Measurements from ENCODE around the gene PNPLA7.
A peak's percentile ranks its signal among the peaks of the same experiment; 100 is the strongest.

The PNPLA7 gene

GRCh38 chr9:137446851-137447471 lies 103.2 kb downstream of the PNPLA7 start:
- DNase-seq: no peak

- DNase-seq: no peak
These were observed 104.2 kb downstream of the PNPLA7 start for GRCh38 chr9:137445930-137446431.

GRCh38 chr9:137445275-137445807 lies 104.9 kb downstream of the PNPLA7 start:
- DNase-seq: peak; percentile 37 to 75

GRCh38 chr9:137444106-137444790 lies 106.0 kb downstream of the PNPLA7 start:
- no peak for DNase-seq

GRCh38 chr9:137441935-137442321 lies 108.3 kb downstream of the PNPLA7 start:
- DNase-seq: no peak

- peak; percentile 42 to 64 for DNase-seq
These were observed 108.8 kb downstream of the PNPLA7 start, which contains the start of gene ENTPD8 for GRCh38 chr9:137441289-137441934. Gene ENTPD8, minus strand, starts transcription at chr9:137441357. Its CDS starts 3,072 bp downstream, at chr9:137438285.

- no peak for DNase-seq
These were observed 111.0 kb downstream of the PNPLA7 start for GRCh38 chr9:137439158-137439714.

- no peak for DNase-seq
These were observed 111.5 kb downstream of the PNPLA7 start for GRCh38 chr9:137438591-137439157.

GRCh38 chr9:137437691-137438590 lies 112.3 kb downstream of the PNPLA7 start:
- DNase-seq: no peak

- no peak for DNase-seq
These were observed 113.2 kb downstream of the PNPLA7 start for GRCh38 chr9:137436761-137437600.

- peak; percentile 42 to 76 for DNase-seq
These were observed 114.0 kb downstream of the PNPLA7 start for GRCh38 chr9:137435980-137436760.

GRCh38 chr9:137435381-137435891 lies 114.8 kb downstream of the PNPLA7 start:
- no peak for DNase-seq

- DNase-seq: no peak
These were observed 115.5 kb downstream of the PNPLA7 start for GRCh38 chr9:137434498-137435380.

GRCh38 chr9:137433916-137434431 lies 116.2 kb downstream of the PNPLA7 start:
- DNase-seq: no peak

- DNase-seq: no peak
These were observed 116.8 kb downstream of the PNPLA7 start for GRCh38 chr9:137433349-137433915.

- no peak for DNase-seq
These were observed 117.4 kb downstream of the PNPLA7 start for GRCh38 chr9:137432687-137433348.

- no peak for DNase-seq
These were observed 118.7 kb downstream of the PNPLA7 start for GRCh38 chr9:137431416-137431931.

All from SW 1271 (cell line).